Right lobe of liver (tissue), 6 donors: ENCODE measurements around the gene PARD6G. TPM values are rescaled to one million over a fixed set of nuclear protein-coding genes. Genes with fewer than 3 reads are reported as not detected.

Source experiments
- ATAC-seq, 4 donors: fragments of 200-7000 bp; cut with Tn5 transposase; one replicate each; pipeline ENCODE4 v1.9.1; 2020; ENCODE audit warnings: mild to moderate bottlenecking in 4 of 4, moderate library complexity in 4 of 4
- DNase-seq, 3 donors: peaks; one replicate each; pipeline ENCODE4 v3.0.0-alpha.2; 2020
- H3K27ac ChIP-seq, 3 donors: fragments of 200-600 bp; one replicate each; pipeline ENCODE4 v1.8.0; 2022
- H3K27me3 ChIP-seq, 2 donors: fragments of 200-600 bp; one replicate each; pipeline ENCODE4 v1.8.0; 2022
- H3K36me3 ChIP-seq, 4 donors: fragments of 200-600 bp; sonication (generic) in 1 of 4; one replicate each; pipeline versions ENCODE4 v1.5.1 to v1.8.0; 2017 to 2022; ENCODE audit warnings: control low read depth in 1 of 4
- H3K4me1 ChIP-seq, 4 donors: fragments of 200-600 bp; sonication (generic) in 1 of 4; one replicate each; pipeline versions ENCODE4 v1.5.1 to v1.8.0; 2017 to 2022; ENCODE audit warnings: control low read depth in 1 of 4
- H3K4me3 ChIP-seq, 3 donors: fragments of 200-600 bp; one replicate each; pipeline ENCODE4 v1.8.0; 2022
- H3K9me3 ChIP-seq, 4 donors: fragments of 200-600 bp; sonication (generic) in 1 of 4; one replicate each; pipeline versions ENCODE4 v1.5.1 to v1.8.0; 2017 to 2022; ENCODE audit warnings: control low read depth in 1 of 4
- CTCF ChIP-seq, 4 donors: fragments of 200-600 bp in 3 of 4; fragments of 450-650 bp in 1 of 4; IDR thresholded peaks; one replicate each; pipeline versions ENCODE4 v1.5.1 to v1.8.0; 2016 to 2022; ENCODE audit warnings: antibody characterized with exemption in 4 of 4, mild to moderate bottlenecking in 2 of 4
- POLR2A ChIP-seq: fragments of 450-650 bp; IDR thresholded peaks from one replicate; pipeline ENCODE4 v1.6.1; 2017; ENCODE audit warnings: antibody characterized with exemption, mild to moderate bottlenecking
- WGBS: methylation state at CpG from one replicate; pipeline ENCODE4 v1.1.6; 2018; ENCODE audit warnings: low coverage, low lambda C conversion rate; ENCODE audit not compliant: insufficient coverage; ENCODE audit errors: missing lambda C conversion rate; 5-methylcytosine and 5-hydroxymethylcytosine counted together
- intact Hi-C, 2 donors: fragments of 100-400 bp; cut with DNase I; formaldehyde crosslinking; loops; one replicate each; pipeline versions ENCODE4 v1.11.2 to v1.14.1; 2022
- total RNA-seq, 6 experiments: library from RNA; depleted of rRNA in 2 of 6; stranded (reverse); fragments of >200 nt in 2 of 6; fragmentation: NEBNext Ultra II Directional in 3 of 6; extraction: Animal tissue kit (Norgen Biotek cat#: 25700) in 3 of 6; gene quantifications; one replicate each; pipeline versions ENCODE4 v1.1.0 to v1.2.4, GENCODE V29; 2016 to 2023
- donor health status: DM: no; HTN: yes; CAD: no.
- donor health status: DM: no; HTN: no; CAD: no.
- donor health status: DM: no; HTN: no; CAD: no.
- donor health status: DM: no; HTN: yes; CAD: no.
- donor health status: DM: no; HTN: yes; CAD: no.

The PARD6G gene
- total RNA-seq, 6 experiments from 2014 or later, result 1.1 to 5.5 (median 2.1) TPM

GRCh38 chr18:80180778-80181564 is 66.3 kb downstream of the PARD6G start:
- Histone ChIP-seq H3K9me3 (no peaks in the 10 kb centered on the region), H3K27me3 (no peaks in the 10 kb centered on the region), H3K4me3 (no peak overlapping the region), H3K27ac (no peak overlapping the region), H3K36me3 (no peaks in the 10 kb centered on the region), H3K4me1 (no peaks in the 10 kb centered on the region)
- no peak for ATAC-seq
- TF ChIP-seq CTCF (IDR thresholded peaks at IDR 0.05) (no peak), POLR2A (no peak)
- DNase-seq, result no peak
- intact Hi-C loops, result no loop called here
- WGBS, result no CpG with 5 or more reads among the region's 33 CpGs

GRCh38 chr18:80179857-80180558 is 67.3 kb downstream of the PARD6G start:
- no peak for TF ChIP-seq POLR2A
- no peak for TF ChIP-seq CTCF (IDR thresholded peaks at IDR 0.05)
- H3K4me3 ChIP-seq, result no peak overlapping the region
- ATAC-seq (no peak), DNase-seq (no peak)
- no peaks in the 10 kb centered on the region for H3K27me3 ChIP-seq
- intact Hi-C loops, result no loop called here
- H3K36me3 ChIP-seq, result no peaks in the 10 kb centered on the region
- WGBS, result 82% methylated on average over 7 of the region's 20 CpGs
- no peaks in the 10 kb centered on the region for H3K4me1 ChIP-seq
- no peaks in the 10 kb centered on the region for H3K9me3 ChIP-seq
- no peak overlapping the region for H3K27ac ChIP-seq

GRCh38 chr18:80178935-80179818 is 68.1 kb downstream of the PARD6G start:
- TF ChIP-seq POLR2A (no peak), CTCF (IDR thresholded peaks at IDR 0.05) (no peak)
- DNase-seq (no peak), ATAC-seq (no peak)
- Histone ChIP-seq H3K4me1 (no peaks in the 10 kb centered on the region), H3K9me3 (no peaks in the 10 kb centered on the region), H3K27me3 (no peaks in the 10 kb centered on the region), H3K4me3 (no peak overlapping the region), H3K36me3 (no peaks in the 10 kb centered on the region), H3K27ac (no peak overlapping the region)
- WGBS, result 82% methylated on average over 14 of the region's 30 CpGs
- intact Hi-C loops, result no loop called here

- no peak overlapping the region for H3K27ac ChIP-seq
- 82% methylated on average over 5 of the region's 8 CpGs for WGBS
- no peaks in the 10 kb centered on the region for H3K9me3 ChIP-seq
- H3K4me1 ChIP-seq, result no peaks in the 10 kb centered on the region
- H3K36me3 ChIP-seq, result no peaks in the 10 kb centered on the region
- H3K4me3 ChIP-seq, result no peak overlapping the region
- TF ChIP-seq POLR2A, result no peak
- TF ChIP-seq CTCF (IDR thresholded peaks at IDR 0.05), result no peak
- DNase-seq (no peak), ATAC-seq (no peak)
- intact Hi-C loops, result no loop called here
- H3K27me3 ChIP-seq, result no peaks in the 10 kb centered on the region
These were observed 70.2 kb downstream of the PARD6G start for GRCh38 chr18:80177128-80177527.
